Pulmonary artery endothelial cell (primary cell): ENCODE data around the gene PXMP4. TPM values are rescaled to one million over a fixed set of nuclear protein-coding genes. Genes with fewer than 3 reads are reported as not detected.

Experiments
- DNase-seq: peaks from one replicate; pipeline ENCODE4 v3.0.0-alpha.2; 2011; ENCODE audit warnings: low read depth, low spot score
- total RNA-seq: library from RNA; depleted of rRNA; stranded (reverse); fragments of >200 nt; gene quantifications from 2 replicates; pipeline ENCODE4 v1.2.3, GENCODE V29; 2014

The PXMP4 gene
- total RNA-seq, 1 donor from 2014 or later = 7.1 TPM

GRCh38 chr20:33670715-33671499 lies 49.2 kb downstream of the PXMP4 start:
- DNase-seq = no peak

- DNase-seq = no peak
Observed at GRCh38 chr20:33669873-33670640, 50.1 kb downstream of the PXMP4 start.

- DNase-seq = no peak
Observed at GRCh38 chr20:33669224-33669623, 50.9 kb downstream of the PXMP4 start.

- DNase-seq = no peak
Observed at GRCh38 chr20:33668466-33669155, 51.5 kb downstream of the PXMP4 start.

- DNase-seq = no peak
Observed at GRCh38 chr20:33667676-33668465, 52.2 kb downstream of the PXMP4 start.

GRCh38 chr20:33667245-33667675 lies 52.9 kb downstream of the PXMP4 start:
- DNase-seq = no peak

- peak; percentile 88 for DNase-seq
Observed at GRCh38 chr20:33666293-33667244, 53.5 kb downstream of the PXMP4 start, which contains the start of gene ACTL10. TSS of gene ACTL10 (plus strand) at chr20:33666943. CDS start at chr20:33667498, 555 bp downstream.

- DNase-seq = no peak
Observed at GRCh38 chr20:33664762-33665144, 55.4 kb downstream of the PXMP4 start.

- DNase-seq = no peak
Observed at GRCh38 chr20:33664085-33664761, 55.9 kb downstream of the PXMP4 start.

GRCh38 chr20:33663161-33664084 lies 56.7 kb downstream of the PXMP4 start:
- DNase-seq = no peak

GRCh38 chr20:33662172-33662571 lies 57.9 kb downstream of the PXMP4 start, which contains the start of gene C20orf144:
TSS of gene C20orf144 (plus strand) at chr20:33662327. CDS start at chr20:33662346, 19 bp downstream.
- no peak for DNase-seq

GRCh38 chr20:33660685-33661058 lies 59.4 kb downstream of the PXMP4 start:
- no peak for DNase-seq

- DNase-seq = no peak
Observed at GRCh38 chr20:33660035-33660684, 60.0 kb downstream of the PXMP4 start.

- DNase-seq = no peak
Observed at GRCh38 chr20:33659341-33660034, 60.6 kb downstream of the PXMP4 start.

GRCh38 chr20:33658929-33659328 lies 61.2 kb downstream of the PXMP4 start:
- DNase-seq = no peak

- DNase-seq = no peak
Observed at GRCh38 chr20:33658510-33658909, 61.6 kb downstream of the PXMP4 start.

GRCh38 chr20:33657704-33658095 lies 62.4 kb downstream of the PXMP4 start:
- DNase-seq = no peak
